ENCODE results near the gene NPIPB6. TPM values are rescaled to one million over a fixed set of nuclear protein-coding genes. Genes with fewer than 3 reads are reported as not detected.

NPIPB6 gene
- total RNA-seq, 2 donors from 2014 or later: 2.2 to 8.2 TPM

DNA sequence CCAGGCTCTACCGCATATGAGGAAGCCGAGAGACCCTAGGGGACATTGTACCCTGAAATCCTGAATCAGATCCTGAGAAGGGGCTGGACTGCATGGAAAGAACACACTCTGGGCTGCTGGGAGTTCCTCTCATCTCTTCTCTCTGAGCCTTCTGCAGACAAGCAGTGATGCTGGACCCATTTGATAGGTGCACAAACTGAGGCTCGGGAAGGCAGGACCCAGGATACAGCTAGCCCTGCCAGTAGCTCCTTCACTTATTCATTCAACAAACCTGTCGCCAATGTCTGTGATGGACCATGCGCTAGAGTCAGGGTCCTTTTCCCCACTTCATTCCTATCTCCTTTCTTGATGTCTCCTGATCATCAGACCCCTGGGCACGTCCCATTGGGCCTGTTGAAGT lies 69.1 kb downstream of the NPIPB6 start:
- no peak for TF ChIP-seq CTCF (IDR thresholded peaks at IDR 0.05)
- H3K36me3 ChIP-seq: no peaks in the 10 kb centered on the region
- no peaks in the 10 kb centered on the region for H3K9me3 ChIP-seq
- H3K27ac ChIP-seq: no peak overlapping the region
- DNase-seq (ENCODE audit: low spot score): no peak
- ATAC-seq (ENCODE audit: insufficient number of reproducible peaks, low FRiP score, low read depth): no peak
- no peaks in the 10 kb centered on the region for H3K27me3 ChIP-seq (replicated peaks; ENCODE audit: insufficient read depth)
- peaks cover 6 to 10% of the 10 kb centered on the region in 2 donors for H3K4me1 ChIP-seq (ENCODE audit: control insufficient read depth in 1 of 2, low read depth in 2 of 2)
- H3K4me3 ChIP-seq: no peak overlapping the region

GRCh38 chr16:28293601-28293960 lies 69.7 kb downstream of the NPIPB6 start:
- ATAC-seq (ENCODE audit: insufficient number of reproducible peaks, low FRiP score, low read depth) (no peak), DNase-seq (ENCODE audit: low spot score) (no peak)
- no peak overlapping the region for H3K27ac ChIP-seq
- peaks cover 6 to 10% of the 10 kb centered on the region in 2 donors for H3K4me1 ChIP-seq (ENCODE audit: control insufficient read depth in 1 of 2, low read depth in 2 of 2)
- no peaks in the 10 kb centered on the region for H3K9me3 ChIP-seq
- H3K36me3 ChIP-seq: no peaks in the 10 kb centered on the region
- H3K4me3 ChIP-seq: peak overlapping the region; percentile 76
- no peaks in the 10 kb centered on the region for H3K27me3 ChIP-seq (replicated peaks; ENCODE audit: insufficient read depth)
- TF ChIP-seq CTCF (IDR thresholded peaks at IDR 0.05): no peak

DNA sequence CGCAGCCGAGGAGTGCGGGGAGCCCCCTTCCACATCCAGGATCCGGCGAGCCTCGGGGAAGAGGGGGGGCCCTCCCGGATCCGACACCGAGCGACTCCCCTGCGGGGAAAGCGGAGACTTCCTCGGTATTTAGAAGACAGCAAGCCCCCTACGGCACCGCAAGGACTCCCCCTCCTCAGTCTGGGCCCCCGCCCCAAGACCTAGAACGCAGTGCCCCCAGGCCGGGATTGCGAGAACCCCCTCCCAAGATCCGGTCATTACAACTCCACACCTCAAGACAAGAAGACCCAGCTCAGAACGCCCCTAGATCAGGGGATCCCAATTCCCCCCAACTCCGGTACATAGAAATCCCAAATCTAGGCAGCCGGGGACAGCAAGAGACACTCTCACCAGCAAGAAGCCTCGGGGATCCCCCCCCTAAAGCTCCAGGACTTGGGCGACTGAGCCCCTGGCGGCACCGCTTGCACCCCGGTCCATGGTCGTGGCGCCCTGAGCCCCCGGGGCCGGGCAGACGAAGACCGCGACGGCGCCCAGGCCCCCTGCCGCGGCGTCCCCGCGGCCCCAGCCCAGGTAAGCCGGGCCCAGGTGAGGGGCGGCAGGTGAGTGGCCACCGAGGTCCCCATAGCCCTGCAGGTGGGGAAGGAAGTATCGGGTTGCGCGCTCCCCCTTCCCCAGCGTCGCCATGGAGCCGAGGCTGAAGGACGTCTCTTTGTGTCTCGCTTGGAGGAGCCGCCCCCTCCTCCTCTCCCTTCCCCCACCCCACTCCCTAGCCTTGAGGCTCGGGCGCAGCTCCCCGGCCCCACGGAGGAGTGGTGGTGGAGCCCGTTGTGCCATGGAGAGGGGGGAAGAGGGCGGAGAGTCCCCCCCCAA lies 70.3 kb downstream of the NPIPB6 start:
- Histone ChIP-seq H3K27ac (no peak overlapping the region), H3K36me3 (no peaks in the 10 kb centered on the region), H3K4me3 (peak overlapping the region; percentile 76), H3K27me3 (replicated peaks; ENCODE audit: insufficient read depth) (no peaks in the 10 kb centered on the region), H3K4me1 (ENCODE audit: control insufficient read depth in 1 of 2, low read depth in 2 of 2) (peaks cover 6 to 10% of the 10 kb centered on the region in 2 donors), H3K9me3 (no peaks in the 10 kb centered on the region)
- no peak for ATAC-seq (ENCODE audit: insufficient number of reproducible peaks, low FRiP score, low read depth)
- TF ChIP-seq CTCF (IDR thresholded peaks at IDR 0.05): no peak
- no peak for DNase-seq (ENCODE audit: low spot score)

Other genes starting within 250 kb of the NPIPB6 start
- gene XPO6, start 151.5 kb downstream of the NPIPB6 start, total RNA-seq: 10 to 100 TPM; 89.5 to 94.4 TPM
- gene SBK1, start 71.0 kb downstream of the NPIPB6 start, total RNA-seq: under 1 TPM; 0.81 to 0.92 TPM
- gene EIF3CL, start 40.3 kb upstream of the NPIPB6 start, total RNA-seq: 100 to 1,000 TPM in 1 of 2 donors, 10 to 100 TPM in 1; 72.4 to 107 TPM
- not detected for gene NPIPB7, start 108.8 kb upstream of the NPIPB6 start, total RNA-seq
- gene CLN3, start 128.6 kb upstream of the NPIPB6 start, total RNA-seq: 10 to 100 TPM; 16.9 to 25.2 TPM
- 1 to 10 TPM; 1.1 to 3.4 TPM for gene APOBR, start 131.1 kb upstream of the NPIPB6 start, total RNA-seq
- 1 to 10 TPM in 1 of 2 donors, under 1 TPM in 1; 0.68 to 2.5 TPM for gene IL27, start 143.3 kb upstream of the NPIPB6 start, total RNA-seq
- 10 to 100 TPM; 17.7 to 53.5 TPM for gene NUPR1, start 175.5 kb upstream of the NPIPB6 start, total RNA-seq
- gene SGF29, start 190.4 kb upstream of the NPIPB6 start, total RNA-seq: 10 to 100 TPM; 17.8 to 26.9 TPM
- not detected for gene SULT1A2, start 233.5 kb upstream of the NPIPB6 start, total RNA-seq
- gene SULT1A1, start 246.5 kb upstream of the NPIPB6 start, total RNA-seq: 10 to 100 TPM in 1 of 2 donors, 1 to 10 TPM in 1; 7.0 to 27.2 TPM